ENCODE results near the gene PAX5.
A peak's percentile ranks its signal among the peaks of the same experiment; 100 is the strongest.

PAX5 gene

DNA sequence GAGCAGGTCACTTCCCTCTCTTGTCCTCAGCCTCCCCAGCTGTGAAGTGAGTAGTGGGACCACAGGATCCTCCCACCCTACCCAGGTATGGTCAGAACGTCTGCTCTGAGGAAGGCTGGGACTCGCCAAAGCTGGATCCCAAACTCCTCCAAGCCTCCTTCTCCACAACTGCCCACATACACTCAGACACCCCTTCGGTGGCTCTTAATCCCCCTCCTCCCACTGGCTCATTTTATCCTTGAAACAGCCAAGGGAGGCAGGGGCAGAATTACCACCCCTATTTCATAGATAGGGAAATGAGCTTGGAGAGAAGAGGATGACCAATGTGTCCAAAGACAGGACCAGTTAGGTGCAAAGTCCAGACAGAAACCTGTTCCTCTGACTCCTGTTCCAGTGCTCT lies 121.4 kb downstream of the PAX5 start:
- Histone ChIP-seq H3K4me3 (ENCODE audit: low read length) (no peak overlapping the region), H3K27ac (ENCODE audit: low read depth, low read length) (no peak overlapping the region), H3K9me3 (ENCODE audit: control insufficient read depth, insufficient read depth, low read length) (no peaks in the 10 kb centered on the region), H3K4me1 (ENCODE audit: control insufficient read depth, low read length) (no peaks in the 10 kb centered on the region), H3K4me2 (ENCODE audit: low read length) (no peak overlapping the region), H3K36me3 (ENCODE audit: control insufficient read depth, low read length) (peaks cover 81% of the 10 kb centered on the region), H3K9me2 (replicated peaks; ENCODE audit: control insufficient read depth, low read length) (no peaks in the 10 kb centered on the region), H4K20me1 (ENCODE audit: control insufficient read depth, insufficient read depth, low read depth, low read length) (peaks cover 27% of the 10 kb centered on the region; the same call in 1 of the 2 replicates), H3F3A (ENCODE audit: control insufficient read depth, insufficient read depth) (peaks cover 17% of the 10 kb centered on the region), H3K27me3 (ENCODE audit: control insufficient read depth, low read length) (no peaks in the 10 kb centered on the region), H3K79me2 (ENCODE audit: control insufficient read depth, low read length) (peaks cover 71% of the 10 kb centered on the region)
- TF ChIP-seq, protein P1, sequence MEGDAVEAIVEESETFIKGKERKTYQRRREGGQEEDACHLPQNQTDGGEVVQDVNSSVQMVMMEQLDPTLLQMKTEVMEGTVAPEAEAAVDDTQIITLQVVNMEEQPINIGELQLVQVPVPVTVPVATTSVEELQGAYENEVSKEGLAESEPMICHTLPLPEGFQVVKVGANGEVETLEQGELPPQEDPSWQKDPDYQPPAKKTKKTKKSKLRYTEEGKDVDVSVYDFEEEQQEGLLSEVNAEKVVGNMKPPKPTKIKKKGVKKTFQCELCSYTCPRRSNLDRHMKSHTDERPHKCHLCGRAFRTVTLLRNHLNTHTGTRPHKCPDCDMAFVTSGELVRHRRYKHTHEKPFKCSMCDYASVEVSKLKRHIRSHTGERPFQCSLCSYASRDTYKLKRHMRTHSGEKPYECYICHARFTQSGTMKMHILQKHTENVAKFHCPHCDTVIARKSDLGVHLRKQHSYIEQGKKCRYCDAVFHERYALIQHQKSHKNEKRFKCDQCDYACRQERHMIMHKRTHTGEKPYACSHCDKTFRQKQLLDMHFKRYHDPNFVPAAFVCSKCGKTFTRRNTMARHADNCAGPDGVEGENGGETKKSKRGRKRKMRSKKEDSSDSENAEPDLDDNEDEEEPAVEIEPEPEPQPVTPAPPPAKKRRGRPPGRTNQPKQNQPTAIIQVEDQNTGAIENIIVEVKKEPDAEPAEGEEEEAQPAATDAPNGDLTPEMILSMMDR (IDR thresholded peaks at IDR 0.05; ENCODE audit: low read depth, low read length, poor library complexity, severe bottlenecking) = no peak
- TF ChIP-seq EZH2phosphoT487 (IDR thresholded peaks at IDR 0.05; ENCODE audit: borderline replicate concordance, low read length) = no peak

- Histone ChIP-seq H3K27ac (ENCODE audit: low read depth, low read length) (no peak overlapping the region), H3K9me3 (ENCODE audit: control insufficient read depth, insufficient read depth, low read length) (no peaks in the 10 kb centered on the region), H3K27me3 (ENCODE audit: control insufficient read depth, low read length) (no peaks in the 10 kb centered on the region), H3K4me2 (ENCODE audit: low read length) (no peak overlapping the region), H4K20me1 (ENCODE audit: control insufficient read depth, insufficient read depth, low read depth, low read length) (peaks cover 30% of the 10 kb centered on the region; the same call in 1 of the 2 replicates), H3K79me2 (ENCODE audit: control insufficient read depth, low read length) (peaks cover 77% of the 10 kb centered on the region), H3K9me2 (replicated peaks; ENCODE audit: control insufficient read depth, low read length) (no peaks in the 10 kb centered on the region), H3K4me1 (ENCODE audit: control insufficient read depth, low read length) (no peaks in the 10 kb centered on the region), H3F3A (ENCODE audit: control insufficient read depth, insufficient read depth) (peaks cover 17% of the 10 kb centered on the region), H3K36me3 (ENCODE audit: control insufficient read depth, low read length) (peaks cover 89% of the 10 kb centered on the region), H3K4me3 (ENCODE audit: low read length) (no peak overlapping the region)
- TF ChIP-seq, protein P1 (IDR thresholded peaks at IDR 0.05; ENCODE audit: low read depth, low read length, poor library complexity, severe bottlenecking) = no peak
- no peak for TF ChIP-seq EZH2phosphoT487 (IDR thresholded peaks at IDR 0.05; ENCODE audit: borderline replicate concordance, low read length)
Measured at GRCh38 chr9:36911601-36912412, 122.3 kb downstream of the PAX5 start.

GRCh38 chr9:36911037-36911436 lies 123.0 kb downstream of the PAX5 start:
- Histone ChIP-seq H3K36me3 (ENCODE audit: control insufficient read depth, low read length) (peaks cover 93% of the 10 kb centered on the region), H4K20me1 (ENCODE audit: control insufficient read depth, insufficient read depth, low read depth, low read length) (peaks cover 34% of the 10 kb centered on the region; the same call in 1 of the 2 replicates), H3K4me3 (ENCODE audit: low read length) (no peak overlapping the region), H3K9me3 (ENCODE audit: control insufficient read depth, insufficient read depth, low read length) (no peaks in the 10 kb centered on the region), H3K27me3 (ENCODE audit: control insufficient read depth, low read length) (no peaks in the 10 kb centered on the region), H3K9me2 (replicated peaks; ENCODE audit: control insufficient read depth, low read length) (no peaks in the 10 kb centered on the region), H3K4me2 (ENCODE audit: low read length) (no peak overlapping the region), H3K4me1 (ENCODE audit: control insufficient read depth, low read length) (no peaks in the 10 kb centered on the region), H3K79me2 (ENCODE audit: control insufficient read depth, low read length) (peaks cover 78% of the 10 kb centered on the region), H3F3A (ENCODE audit: control insufficient read depth, insufficient read depth) (peaks cover 13% of the 10 kb centered on the region), H3K27ac (ENCODE audit: low read depth, low read length) (no peak overlapping the region)
- no peak for TF ChIP-seq EZH2phosphoT487 (IDR thresholded peaks at IDR 0.05; ENCODE audit: borderline replicate concordance, low read length)
- TF ChIP-seq, protein P1 (IDR thresholded peaks at IDR 0.05; ENCODE audit: low read depth, low read length, poor library complexity, severe bottlenecking) = peak; percentile 19

All from DOHH2 (cell line).